T-cell (primary cell): ENCODE results near the gene SMARCC1. TPM values are rescaled to one million over a fixed set of nuclear protein-coding genes. Genes with fewer than 3 reads are reported as not detected.

ENCODE experiments used
- ATAC-seq, 4 experiments: fragments of 200-7000 bp in 3 of 4; fragments of 150-1000 bp in 1 of 4; cut with Tn5 transposase; replicated peaks in 1 of 4; 1 replicate in 3 of 4; 2 replicates in 1 of 4; pipeline ENCODE4 v1.10.0; 2021; ENCODE audit warnings: moderate library complexity in 3 of 4, mild to moderate bottlenecking in 2 of 4, moderate number of reproducible peaks in 1 of 4
- CTCF ChIA-PET, 2 donors: fragments of 300-600 bp; sonication (Branson Sonifier 250); formaldehyde crosslinking; loops; one replicate each; lab custom pipeline; 2022; ENCODE audit warnings: antibody characterized with exemption in 2 of 2; lab: Charles Lee
- POLR2A ChIA-PET, 2 donors: fragments of 300-600 bp; sonication (Branson Sonifier 250); formaldehyde crosslinking; loops; one replicate each; lab custom pipeline; 2022; ENCODE audit warnings: antibody characterized with exemption in 2 of 2; lab: Charles Lee
- DNase-seq, 35 experiments: peaks; one replicate each; pipeline versions ENCODE4 v3.0.0 to v3.0.0-alpha.2; 2013 to 2023
- H3K27ac ChIP-seq: one replicate; pipeline ENCODE4 v1.5.1; 2013; ENCODE audit warnings: low read length
- H3K27me3 ChIP-seq, 2 experiments: replicated peaks in 1 of 2; 1 replicate in 1 of 2; 2 replicates in 1 of 2; pipeline versions ENCODE4 v1.6.1 to v1.7.0; 2013; ENCODE audit warnings: low read length in 1 of 2, mixed read lengths in 1 of 2; ENCODE audit not compliant: control insufficient read depth in 2 of 2, insufficient read depth in 2 of 2; ENCODE audit errors: extremely low read depth in 1 of 2
- H3K36me3 ChIP-seq, 2 donors: 1 replicate in 1 of 2; 2 replicates in 1 of 2; pipeline versions ENCODE4 v1.6.1 to v1.7.0; 2013; ENCODE audit warnings: low read length in 1 of 2; ENCODE audit not compliant: control insufficient read depth in 2 of 2, insufficient read depth in 1 of 2; ENCODE audit errors: extremely low read depth in 1 of 2
- H3K4me1 ChIP-seq, 2 experiments: 1 replicate in 1 of 2; 2 replicates in 1 of 2; pipeline versions ENCODE4 v1.6.1 to v1.7.0; 2013; ENCODE audit warnings: low read length in 2 of 2, mixed read lengths in 1 of 2; ENCODE audit not compliant: insufficient read depth in 2 of 2, control insufficient read depth in 1 of 2; ENCODE audit errors: extremely low read depth in 1 of 2
- H3K4me3 ChIP-seq, 2 donors: 1 replicate in 1 of 2; 2 replicates in 1 of 2; pipeline versions ENCODE4 v1.5.1 to v1.7.0; 2013; ENCODE audit warnings: mild to moderate bottlenecking in 2 of 2, low read length in 1 of 2, moderate library complexity in 1 of 2; ENCODE audit not compliant: control insufficient read depth in 1 of 2; ENCODE audit errors: extremely low read depth in 1 of 2
- H3K9me3 ChIP-seq: 2 replicates; pipeline ENCODE4 v1.7.0; 2013
- H3K27ac Mint-ChIP-seq, 2 donors: one replicate each; pipeline ENCODE4 v1.8.0; 2020 to 2021; ENCODE audit warnings: mild to moderate bottlenecking in 2 of 2, mixed read lengths in 2 of 2
- H3K27me3 Mint-ChIP-seq, 2 donors: one replicate each; pipeline ENCODE4 v1.8.0; 2021 to 2022; ENCODE audit warnings: mixed read lengths in 2 of 2
- H3K36me3 Mint-ChIP-seq: one replicate; pipeline ENCODE4 v1.8.0; 2021; ENCODE audit warnings: mixed read lengths
- H3K4me1 Mint-ChIP-seq, 3 donors: one replicate each; pipeline ENCODE4 v1.8.0; 2020 to 2022; ENCODE audit warnings: mixed read lengths in 3 of 3, mild to moderate bottlenecking in 1 of 3
- H3K4me3 Mint-ChIP-seq, 3 donors: one replicate each; pipeline ENCODE4 v1.8.0; 2020 to 2022; ENCODE audit warnings: mild to moderate bottlenecking in 3 of 3, mixed read lengths in 3 of 3, moderate library complexity in 3 of 3
- H3K9me3 Mint-ChIP-seq, 3 donors: one replicate each; pipeline ENCODE4 v1.8.0; 2020 to 2022; ENCODE audit warnings: mixed read lengths in 3 of 3
- WGBS: methylation state at CpG from one replicate; pipeline ENCODE4 v1.1.5; 2013; ENCODE audit warnings: missing lambda C conversion rate; ENCODE audit not compliant: insufficient coverage; 5-methylcytosine and 5-hydroxymethylcytosine counted together
- total RNA-seq, 35 experiments: library from RNA in 6 of 35; stranded (reverse) in 6 of 35; fragments of 120-200 nt in 1 of 35; gene quantifications; one replicate each; pipeline versions ENCODE4 v1.2.1 to v1.2.4 and lab custom pipeline; 2013 to 2026

SMARCC1 gene
- total RNA-seq, 5 donors from 2014 or later (not counting 1 experiment from before 2014, with no cell fraction given), result 88.9 to 99.3 (median 92.4) TPM

- WGBS, result 91% methylated on average over 7 of the region's 19 CpGs
- Mint-ChIP-seq H3K4me3 (no peak overlapping the region), H3K27ac (no peak overlapping the region), H3K4me1 (no peaks in the 10 kb centered on the region), H3K36me3 (no peaks in the 10 kb centered on the region), H3K27me3 (peaks cover 6% of the 10 kb centered on the region in 2 donors), H3K9me3 (no peaks in the 10 kb centered on the region)
- Histone ChIP-seq H3K27ac (no peak overlapping the region), H3K9me3 (no peaks in the 10 kb centered on the region), H3K27me3 (peaks cover 0 to 2% of the 10 kb centered on the region in 2 experiments), H3K4me3 (no peak overlapping the region), H3K36me3 (no peaks in the 10 kb centered on the region), H3K4me1 (no peaks in the 10 kb centered on the region)
- CTCF ChIA-PET, result no interaction called here
- no peak for ATAC-seq
- DNase-seq, result no peak
- POLR2A ChIA-PET, result no interaction called here
These were observed 215.8 kb downstream of the SMARCC1 start for GRCh38 chr3:47565734-47566550.

DNA sequence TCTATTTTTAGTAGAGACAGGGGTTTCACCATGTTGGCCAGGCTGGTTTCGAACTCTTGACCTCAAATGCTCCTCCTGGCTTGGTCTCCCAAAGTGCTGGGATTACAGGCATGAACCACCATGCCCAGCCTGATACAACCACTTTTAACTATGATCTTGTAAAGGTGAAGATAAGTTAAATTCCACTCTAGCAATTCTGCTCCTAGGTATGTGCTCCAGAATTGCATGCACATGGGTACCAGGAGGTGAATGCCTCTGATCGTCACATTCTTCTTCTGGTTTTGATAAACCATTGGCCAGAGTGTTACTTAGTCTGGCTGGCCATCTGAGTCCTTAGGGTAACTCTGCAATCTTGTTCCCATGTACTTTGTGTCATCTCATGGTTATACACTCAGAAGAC is 225.3 kb downstream of the SMARCC1 start:
- no peaks in the 10 kb centered on the region for H3K4me1 ChIP-seq
- WGBS, result 100% methylated on average over 1 of the region's 2 CpGs
- H3K27me3 Mint-ChIP-seq, result peaks cover 8 to 13% of the 10 kb centered on the region in 2 donors
- no peaks in the 10 kb centered on the region for H3K4me1 Mint-ChIP-seq
- H3K4me3 ChIP-seq, result no peak overlapping the region
- H3K9me3 ChIP-seq, result no peaks in the 10 kb centered on the region
- ATAC-seq (no peak), DNase-seq (no peak)
- H3K36me3 Mint-ChIP-seq, result no peaks in the 10 kb centered on the region
- H3K27me3 ChIP-seq, result peaks cover 0 to 26% of the 10 kb centered on the region in 2 experiments
- no peaks in the 10 kb centered on the region for H3K9me3 Mint-ChIP-seq
- H3K36me3 ChIP-seq, result no peaks in the 10 kb centered on the region
- CTCF ChIA-PET, result interaction anchor here in 1 of 2 donors (0.6 kb wide), 1 partner anchor 23 kb away, joined by 3 read pairs; no protein-coding TSS in a partner anchor
- no peak overlapping the region for H3K4me3 Mint-ChIP-seq
- POLR2A ChIA-PET, result no interaction called here
- H3K27ac Mint-ChIP-seq, result no peak overlapping the region
- H3K27ac ChIP-seq, result no peak overlapping the region

- H3K36me3 Mint-ChIP-seq, result no peaks in the 10 kb centered on the region
- ATAC-seq, result no peak
These were observed 227.4 kb downstream of the SMARCC1 start for GRCh38 chr3:47554335-47554734.

GRCh38 chr3:47553407-47553806 is 228.3 kb downstream of the SMARCC1 start:
- DNase-seq (no peak), ATAC-seq (no peak)
- POLR2A ChIA-PET, result no interaction called here
- Mint-ChIP-seq H3K27ac (no peak overlapping the region), H3K27me3 (peaks cover 13 to 14% of the 10 kb centered on the region in 2 donors), H3K9me3 (no peaks in the 10 kb centered on the region), H3K4me1 (no peaks in the 10 kb centered on the region), H3K36me3 (no peaks in the 10 kb centered on the region), H3K4me3 (no peak overlapping the region)
- Histone ChIP-seq H3K4me3 (no peak overlapping the region), H3K9me3 (no peaks in the 10 kb centered on the region), H3K27me3 (peaks cover 0 to 22% of the 10 kb centered on the region in 2 experiments), H3K27ac (no peak overlapping the region), H3K4me1 (no peaks in the 10 kb centered on the region), H3K36me3 (no peaks in the 10 kb centered on the region)
- CTCF ChIA-PET, result no interaction called here
- WGBS, result 96% methylated on average over 4 of the region's 7 CpGs

More at GRCh38 chr3:47554335-47554734, 227.4 kb downstream of the SMARCC1 start:
- no peak overlapping the region for H3K4me3 ChIP-seq
- Mint-ChIP-seq H3K4me3 (no peak overlapping the region), H3K9me3 (no peaks in the 10 kb centered on the region), H3K27ac (no peak overlapping the region), H3K4me1 (no peaks in the 10 kb centered on the region), H3K27me3 (peaks cover 13 to 14% of the 10 kb centered on the region in 2 donors)
- ChIA-PET POLR2A (no interaction called here), CTCF (no interaction called here)
- no peak overlapping the region for H3K27ac ChIP-seq
- H3K36me3 ChIP-seq, result no peaks in the 10 kb centered on the region
- H3K9me3 ChIP-seq, result no peaks in the 10 kb centered on the region
- H3K4me1 ChIP-seq, result no peaks in the 10 kb centered on the region
- DNase-seq, result no peak
- WGBS, result no CpG with 5 or more reads among the region's 6 CpGs
- H3K27me3 ChIP-seq, result peaks cover 0 to 22% of the 10 kb centered on the region in 2 experiments

DNA sequence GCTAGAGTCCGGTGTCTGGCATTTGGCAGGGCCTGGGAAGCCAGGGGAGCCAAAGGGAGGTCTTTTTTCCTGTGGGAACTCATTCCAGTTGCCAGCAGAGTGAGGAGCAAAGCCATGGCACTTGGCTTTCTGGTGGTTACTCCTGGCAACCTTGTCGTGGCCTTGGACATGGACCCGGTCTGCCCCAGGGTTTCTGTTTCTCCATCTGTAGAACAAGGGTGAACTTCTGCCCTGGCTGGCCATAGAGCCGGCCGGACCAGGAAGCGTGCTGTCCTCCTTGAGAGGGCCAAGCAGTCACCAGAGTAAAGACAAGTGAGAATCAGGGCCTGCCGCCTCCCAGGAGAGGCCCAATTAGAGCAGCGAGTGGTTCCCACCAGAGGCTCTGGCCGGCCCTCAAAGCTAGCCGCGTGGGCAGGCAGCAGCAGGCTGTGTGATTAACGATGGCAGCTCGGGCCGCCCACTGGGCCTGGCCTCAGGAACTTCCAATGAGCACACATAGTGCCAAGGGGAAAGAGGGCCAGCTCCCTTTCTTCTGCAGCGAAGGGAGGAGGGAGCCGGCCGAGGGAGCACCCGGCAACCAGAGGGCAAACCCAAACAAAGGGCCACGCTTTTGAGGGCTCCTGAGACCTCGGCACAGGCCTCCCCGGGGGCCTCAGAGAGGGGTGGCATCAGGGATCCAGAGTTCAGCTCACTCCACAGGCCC is 239.1 kb downstream of the SMARCC1 start:
- POLR2A ChIA-PET, result no interaction called here
- Mint-ChIP-seq H3K27me3 (peaks cover 4 to 5% of the 10 kb centered on the region in 2 donors), H3K4me3 (no peak overlapping the region), H3K27ac (no peak overlapping the region), H3K36me3 (no peaks in the 10 kb centered on the region), H3K9me3 (no peaks in the 10 kb centered on the region), H3K4me1 (no peaks in the 10 kb centered on the region)
- CTCF ChIA-PET, result no interaction called here
- WGBS, result 81% methylated on average over 21 of the region's 21 CpGs
- H3K27me3 ChIP-seq, result peaks cover 0 to 13% of the 10 kb centered on the region in 2 experiments
- H3K4me1 ChIP-seq, result no peaks in the 10 kb centered on the region
- H3K36me3 ChIP-seq, result no peaks in the 10 kb centered on the region
- no peak for DNase-seq
- no peak overlapping the region for H3K4me3 ChIP-seq
- no peak for ATAC-seq
- H3K27ac ChIP-seq, result no peak overlapping the region
- no peaks in the 10 kb centered on the region for H3K9me3 ChIP-seq

DNA sequence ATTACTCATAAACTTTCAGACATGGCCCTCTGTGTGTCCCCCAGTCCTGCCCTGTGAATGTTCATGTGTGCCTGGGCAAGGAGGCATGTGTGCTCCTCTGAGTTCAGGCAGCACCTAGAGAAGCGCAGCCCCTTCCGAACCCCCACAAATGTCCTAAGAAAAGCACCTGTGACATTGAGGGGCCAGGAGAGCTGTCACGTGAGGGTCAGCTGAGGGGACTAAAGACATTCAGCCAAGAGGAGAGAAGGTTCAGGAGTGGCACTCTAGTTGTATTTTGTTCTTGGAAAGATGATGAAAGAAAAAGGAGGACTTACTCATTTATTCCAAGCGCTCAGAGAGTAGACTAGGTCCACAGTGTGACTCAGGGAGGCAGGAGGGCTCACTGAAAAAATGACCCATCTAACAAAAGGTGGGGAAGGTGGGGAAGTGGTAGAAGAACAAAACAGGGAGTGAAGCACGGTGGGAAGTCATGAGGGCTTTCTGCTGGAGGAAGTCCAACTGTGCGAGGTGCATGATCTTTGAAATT is 240.0 kb downstream of the SMARCC1 start:
- WGBS, result 49% methylated on average over 5 of the region's 6 CpGs
- ATAC-seq (no peak), DNase-seq (no peak)
- Mint-ChIP-seq H3K4me3 (no peak overlapping the region), H3K27me3 (peaks cover 4 to 5% of the 10 kb centered on the region in 2 donors), H3K4me1 (no peaks in the 10 kb centered on the region), H3K27ac (no peak overlapping the region), H3K9me3 (no peaks in the 10 kb centered on the region), H3K36me3 (no peaks in the 10 kb centered on the region)
- Histone ChIP-seq H3K4me1 (no peaks in the 10 kb centered on the region), H3K27ac (no peak overlapping the region), H3K9me3 (no peaks in the 10 kb centered on the region), H3K27me3 (peaks cover 0 to 17% of the 10 kb centered on the region in 2 experiments), H3K4me3 (no peak overlapping the region), H3K36me3 (no peaks in the 10 kb centered on the region)
- POLR2A ChIA-PET, result no interaction called here
- CTCF ChIA-PET, result interaction anchor here in 1 of 2 donors (0.6 kb wide), 1 partner anchor 55 kb away, joined by 3 read pairs; no protein-coding TSS in a partner anchor
